ENCODE data around the gene DAB2IP.

DNA sequence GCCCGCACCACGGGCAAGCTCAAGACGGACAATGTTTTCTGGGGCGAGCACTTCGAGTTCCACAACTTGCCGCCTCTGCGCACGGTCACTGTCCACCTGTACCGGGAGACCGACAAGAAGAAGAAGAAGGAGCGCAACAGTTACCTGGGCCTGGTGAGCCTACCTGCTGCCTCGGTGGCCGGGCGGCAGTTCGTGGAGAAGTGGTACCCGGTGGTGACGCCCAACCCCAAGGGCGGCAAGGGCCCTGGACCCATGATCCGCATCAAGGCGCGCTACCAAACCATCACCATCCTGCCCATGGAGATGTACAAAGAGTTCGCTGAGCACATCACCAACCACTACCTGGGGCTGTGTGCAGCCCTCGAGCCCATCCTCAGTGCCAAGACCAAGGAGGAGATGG is 108.6 kb downstream of the DAB2IP start:
- TF ChIP-seq, protein P1, sequence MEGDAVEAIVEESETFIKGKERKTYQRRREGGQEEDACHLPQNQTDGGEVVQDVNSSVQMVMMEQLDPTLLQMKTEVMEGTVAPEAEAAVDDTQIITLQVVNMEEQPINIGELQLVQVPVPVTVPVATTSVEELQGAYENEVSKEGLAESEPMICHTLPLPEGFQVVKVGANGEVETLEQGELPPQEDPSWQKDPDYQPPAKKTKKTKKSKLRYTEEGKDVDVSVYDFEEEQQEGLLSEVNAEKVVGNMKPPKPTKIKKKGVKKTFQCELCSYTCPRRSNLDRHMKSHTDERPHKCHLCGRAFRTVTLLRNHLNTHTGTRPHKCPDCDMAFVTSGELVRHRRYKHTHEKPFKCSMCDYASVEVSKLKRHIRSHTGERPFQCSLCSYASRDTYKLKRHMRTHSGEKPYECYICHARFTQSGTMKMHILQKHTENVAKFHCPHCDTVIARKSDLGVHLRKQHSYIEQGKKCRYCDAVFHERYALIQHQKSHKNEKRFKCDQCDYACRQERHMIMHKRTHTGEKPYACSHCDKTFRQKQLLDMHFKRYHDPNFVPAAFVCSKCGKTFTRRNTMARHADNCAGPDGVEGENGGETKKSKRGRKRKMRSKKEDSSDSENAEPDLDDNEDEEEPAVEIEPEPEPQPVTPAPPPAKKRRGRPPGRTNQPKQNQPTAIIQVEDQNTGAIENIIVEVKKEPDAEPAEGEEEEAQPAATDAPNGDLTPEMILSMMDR (IDR thresholded peaks at IDR 0.05; ENCODE audit: low read length): no peak
- no peak for TF ChIP-seq EZH2 (IDR thresholded peaks at IDR 0.05; ENCODE audit: borderline replicate concordance, low read length)

Data from OCI-LY1 (cell line).